Right renal cortex interstitium (tissue), 3 donors: ENCODE results near the gene IGSF8. TPM values are rescaled to one million over a fixed set of nuclear protein-coding genes. Genes with fewer than 3 reads are reported as not detected.

ENCODE experiments used
- DNase-seq, 3 donors: peaks; one replicate each; pipeline ENCODE4 v3.0.0-alpha.2; 2013; ENCODE audit warnings: low read depth in 3 of 3, low spot score in 2 of 3
- polyA plus RNA-seq, 3 donors: library from polyadenylated mRNA; unstranded; fragments of 120-200 nt; gene quantifications; one replicate each; pipeline ENCODE4 v1.2.1, GENCODE V29; 2013; ENCODE audit not compliant: insufficient read length in 3 of 3

The IGSF8 gene
- polyA plus RNA-seq, 3 donors = 24.8 to 33.0 (median 29.2) TPM

DNA sequence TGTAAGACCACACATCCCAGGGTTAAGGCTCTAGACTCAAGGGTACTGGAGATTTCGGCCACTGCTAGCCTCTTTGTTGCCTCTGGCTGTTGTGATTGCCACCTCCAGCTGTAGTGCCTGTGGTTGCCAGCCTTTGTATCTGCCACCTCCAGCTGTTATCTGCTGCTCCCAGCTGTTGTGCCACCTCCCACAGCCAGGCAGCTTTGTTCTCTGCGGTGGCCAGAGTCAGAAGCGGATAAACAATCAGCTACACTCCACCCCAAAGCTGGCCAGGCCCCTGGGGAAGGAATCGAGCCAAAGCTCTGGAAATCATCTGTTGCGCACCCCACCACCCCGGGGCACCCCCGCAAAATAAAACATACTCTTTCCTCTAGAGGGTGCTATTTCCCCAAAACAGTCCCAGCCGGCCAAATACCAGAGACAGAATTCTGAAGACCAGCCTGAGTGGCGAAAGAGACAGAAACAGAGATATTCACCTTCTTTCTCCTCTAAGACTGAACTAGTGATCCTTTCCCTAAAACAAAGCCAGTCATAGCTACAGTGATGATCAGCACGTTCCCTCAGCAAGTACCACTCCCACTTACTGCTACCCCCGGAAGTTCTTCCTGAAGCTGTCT lies 51.8 kb downstream of the IGSF8 start:
- DNase-seq = no peak

DNA sequence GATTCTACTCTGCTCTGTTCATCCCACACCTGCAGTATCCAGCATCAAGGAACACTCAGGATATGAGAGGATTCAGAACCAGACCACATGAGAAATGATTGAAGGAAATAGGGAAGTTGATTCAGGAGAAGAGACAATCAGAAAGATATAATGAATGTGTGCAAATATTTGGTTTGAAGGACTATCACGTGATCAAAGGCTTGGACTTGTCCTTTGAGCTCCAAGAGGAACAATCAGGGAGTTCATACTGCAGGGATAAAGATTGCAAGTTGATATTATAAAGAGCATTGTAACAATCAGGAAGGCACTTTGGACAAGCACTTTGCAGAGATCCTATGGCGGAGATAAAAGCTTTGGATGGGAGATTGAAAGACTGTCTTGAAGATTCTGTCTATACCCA lies 52.8 kb downstream of the IGSF8 start:
- no peak for DNase-seq

DNA sequence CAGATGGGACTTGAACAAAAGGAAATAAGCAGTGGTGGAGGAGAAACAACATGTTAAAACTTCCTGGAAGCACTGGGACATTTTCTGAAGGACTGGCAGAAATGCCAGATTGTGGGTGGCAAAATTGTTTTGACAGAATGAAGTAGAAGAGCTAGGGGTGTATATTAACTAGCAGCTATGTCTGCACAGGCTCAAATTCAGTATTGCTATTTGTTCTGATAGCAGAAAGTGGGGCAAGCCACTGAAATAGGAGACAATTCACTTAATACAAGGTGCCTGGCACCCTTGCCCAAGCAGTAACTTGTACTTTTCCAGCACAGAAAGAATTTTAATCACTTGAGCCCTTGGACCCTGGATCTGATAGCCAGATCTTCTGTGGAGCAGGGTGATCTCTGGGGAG lies 54.9 kb downstream of the IGSF8 start:
- no peak for DNase-seq

Other genes starting within 250 kb of the IGSF8 start
- under 1 TPM; 0.36 to 0.93 (median 0.42) TPM for gene VSIG8, start 236.0 kb downstream of the IGSF8 start, polyA plus RNA-seq
- gene CFAP45, start 198.5 kb downstream of the IGSF8 start, polyA plus RNA-seq = 1 to 10 TPM; 3.2 to 4.1 (median 4.1) TPM
- 100 to 1,000 TPM; 116 to 148 (median 133) TPM for gene TAGLN2, start 173.1 kb downstream of the IGSF8 start, polyA plus RNA-seq
- 10 to 100 TPM; 10.7 to 11.6 (median 11.5) TPM for gene IGSF9, start 153.0 kb downstream of the IGSF8 start, polyA plus RNA-seq
- not detected for gene SLAMF9, start 144.4 kb downstream of the IGSF8 start, polyA plus RNA-seq
- 10 to 100 TPM; 11.5 to 12.2 (median 11.9) TPM for gene PIGM, start 66.6 kb downstream of the IGSF8 start, polyA plus RNA-seq
- gene KCNJ10, start 28.5 kb downstream of the IGSF8 start, polyA plus RNA-seq = 10 to 100 TPM; 28.0 to 33.3 (median 29.1) TPM
- gene KCNJ9, start 17.1 kb downstream of the IGSF8 start, polyA plus RNA-seq = under 1 TPM; 0.08 to 0.12 (median 0.08) TPM
- gene ATP1A2, start 17.1 kb upstream of the IGSF8 start, polyA plus RNA-seq = 1 to 10 TPM; 4.2 to 5.8 (median 4.6) TPM
- under 1 TPM in 1 of 3 donors, not detected in 2; 0.37 TPM for gene ATP1A4, start 53.0 kb upstream of the IGSF8 start, polyA plus RNA-seq
- under 1 TPM; 0.15 to 0.34 (median 0.18) TPM for gene CASQ1, start 92.0 kb upstream of the IGSF8 start, polyA plus RNA-seq
- 100 to 1,000 TPM; 129 to 136 (median 132) TPM for gene PEA15, start 106.8 kb upstream of the IGSF8 start, polyA plus RNA-seq
- 100 to 1,000 TPM; 170 to 208 (median 184) TPM for gene DCAF8, start 163.9 kb upstream of the IGSF8 start, polyA plus RNA-seq
- gene PEX19, start 186.5 kb upstream of the IGSF8 start, polyA plus RNA-seq = 10 to 100 TPM; 91.0 to 93.7 (median 91.3) TPM
- 100 to 1,000 TPM; 162 to 174 (median 166) TPM for gene COPA, start 244.6 kb upstream of the IGSF8 start, polyA plus RNA-seq
- gene NCSTN, start 244.8 kb upstream of the IGSF8 start, polyA plus RNA-seq = 100 to 1,000 TPM; 156 to 175 (median 157) TPM